Peyer's patch (tissue), 4 donors: ENCODE results near the gene GUCD1. TPM values are rescaled to one million over a fixed set of nuclear protein-coding genes. Genes with fewer than 3 reads are reported as not detected.
A peak's percentile ranks its signal among the peaks of the same experiment; 100 is the strongest.
"Not testable (repeated sequence)": the region's sequence is repeated elsewhere in the genome, so short reads cannot be mapped to it uniquely, and the experiment has no call there.

Experiments used
- DNase-seq, 3 donors: peaks; one replicate each; pipeline ENCODE4 v3.0.0-alpha.2; 2017 to 2019
- H3K27ac ChIP-seq, 4 donors: fragments of 200-600 bp; sonication (generic); one replicate each; pipeline ENCODE4 v1.5.1; 2016 to 2019
- H3K27me3 ChIP-seq, 2 donors: fragments of 200-600 bp; sonication (generic); one replicate each; pipeline ENCODE4 v1.5.1; 2019
- H3K36me3 ChIP-seq, 3 donors: fragments of 200-600 bp; sonication (generic); one replicate each; pipeline ENCODE4 v1.5.1; 2016 to 2019
- H3K4me1 ChIP-seq, 4 donors: fragments of 200-600 bp; sonication (generic); one replicate each; pipeline ENCODE4 v1.5.1; 2016 to 2019
- H3K4me3 ChIP-seq, 4 donors: fragments of 200-600 bp; sonication (generic); 1 replicate in 3 of 4; 2 replicates in 1 of 4; pipeline ENCODE4 v1.5.1; 2016 to 2019; ENCODE audit warnings: mild to moderate bottlenecking in 1 of 4
- H3K9me3 ChIP-seq, 4 donors: fragments of 200-600 bp; sonication (generic); one replicate each; pipeline ENCODE4 v1.5.1; 2016 to 2019; ENCODE audit warnings: mild to moderate bottlenecking in 1 of 4
- CTCF ChIP-seq, 6 experiments: fragments of 450-650 bp in 4 of 6; fragments of 200-600 bp in 2 of 6; sonication (generic) in 1 of 6; IDR thresholded peaks; one replicate each; pipeline ENCODE4 v1.5.1; 2017 to 2019; ENCODE audit warnings: antibody characterized with exemption in 6 of 6, mild to moderate bottlenecking in 3 of 6, moderate library complexity in 1 of 6
- POLR2A ChIP-seq, 2 donors: fragments of 450-650 bp; IDR thresholded peaks; one replicate each; pipeline ENCODE4 v1.5.1; 2017; ENCODE audit warnings: antibody characterized with exemption in 2 of 2, mild to moderate bottlenecking in 2 of 2, moderate library complexity in 2 of 2
- total RNA-seq, 4 donors: library from RNA; depleted of rRNA; stranded (reverse); fragments of >200 nt; gene quantifications; one replicate each; pipeline ENCODE4 v1.1.0, GENCODE V29; 2016

Gene GUCD1
- total RNA-seq, 4 donors from 2014 or later = 167 to 585 (median 458) TPM

- no peaks in the 10 kb centered on the region for H3K27me3 ChIP-seq
- peaks cover 0 to 20% (median 4%) of the 10 kb centered on the region in 4 donors for H3K4me1 ChIP-seq
- H3K27ac ChIP-seq = no peak overlapping the region
- H3K9me3 ChIP-seq = no peaks in the 10 kb centered on the region
- no peak for DNase-seq
- H3K36me3 ChIP-seq = no peaks in the 10 kb centered on the region
- TF ChIP-seq POLR2A (IDR thresholded peaks at IDR 0.05) (no peak), CTCF (IDR thresholded peaks at IDR 0.05) (no peak)
- no peak overlapping the region for H3K4me3 ChIP-seq
Measured at GRCh38 chr22:24599514-24599913, 44.6 kb upstream of the GUCD1 start.

- DNase-seq, H3K27me3 ChIP-seq: not testable (repeated sequence)
- H3K4me1 ChIP-seq = peaks cover 0 to 27% (median 4%) of the 10 kb centered on the region in 4 donors
Measured at GRCh38 chr22:24597076-24597475, 42.1 kb upstream of the GUCD1 start.

GRCh38 chr22:24595863-24596262 lies 40.9 kb upstream of the GUCD1 start:
- TF ChIP-seq CTCF (IDR thresholded peaks at IDR 0.05) (no peak), POLR2A (IDR thresholded peaks at IDR 0.05) (no peak)
- DNase-seq = no peak
- peaks cover 0 to 22% (median 0%) of the 10 kb centered on the region in 4 donors for H3K4me1 ChIP-seq

More at GRCh38 chr22:24597076-24597475, 42.1 kb upstream of the GUCD1 start:
- not testable (repeated sequence) for H3K27ac ChIP-seq, H3K9me3 ChIP-seq, H3K4me3 ChIP-seq, H3K36me3 ChIP-seq

GRCh38 chr22:24595228-24595627 lies 40.3 kb upstream of the GUCD1 start:
- H3K4me1 ChIP-seq = peaks cover 0 to 22% (median 0%) of the 10 kb centered on the region in 4 donors
- H3K36me3 ChIP-seq = no peaks in the 10 kb centered on the region
- no peak for TF ChIP-seq CTCF (IDR thresholded peaks at IDR 0.05)
- no peak for TF ChIP-seq POLR2A (IDR thresholded peaks at IDR 0.05)
- no peak overlapping the region for H3K4me3 ChIP-seq
- no peaks in the 10 kb centered on the region for H3K9me3 ChIP-seq
- no peaks in the 10 kb centered on the region for H3K27me3 ChIP-seq
- H3K27ac ChIP-seq = no peak overlapping the region
- DNase-seq = no peak

More at GRCh38 chr22:24595863-24596262, 40.9 kb upstream of the GUCD1 start:
- no peaks in the 10 kb centered on the region for H3K27me3 ChIP-seq
- no peaks in the 10 kb centered on the region for H3K36me3 ChIP-seq
- H3K27ac ChIP-seq = no peak overlapping the region
- no peaks in the 10 kb centered on the region for H3K9me3 ChIP-seq
- H3K4me3 ChIP-seq = no peak overlapping the region

- H3K4me3 ChIP-seq = no peak overlapping the region
- TF ChIP-seq POLR2A (IDR thresholded peaks at IDR 0.05) (no peak), CTCF (IDR thresholded peaks at IDR 0.05) (no peak)
- peaks cover 0 to under 1% (median 0%) of the 10 kb centered on the region in 3 donors for H3K36me3 ChIP-seq
- H3K9me3 ChIP-seq = no peaks in the 10 kb centered on the region
- DNase-seq = no peak
- H3K4me1 ChIP-seq = peaks cover 0 to 22% (median 0%) of the 10 kb centered on the region in 4 donors
- peak overlapping the region in 1 of 4 donors; percentile 95 for H3K27ac ChIP-seq
- H3K27me3 ChIP-seq = no peaks in the 10 kb centered on the region
Measured at GRCh38 chr22:24594569-24595120, 39.7 kb upstream of the GUCD1 start.

GRCh38 chr22:24593836-24594568 lies 39.1 kb upstream of the GUCD1 start:
- H3K27me3 ChIP-seq = no peaks in the 10 kb centered on the region
- H3K27ac ChIP-seq = peak overlapping the region in 3 of 4 donors; percentile 61 to 95 (median 88)
- H3K4me1 ChIP-seq = peaks cover 0 to 22% (median 0%) of the 10 kb centered on the region in 4 donors
- H3K4me3 ChIP-seq = no peak overlapping the region
- no peaks in the 10 kb centered on the region for H3K9me3 ChIP-seq
- DNase-seq = peak in 2 of 3 donors; percentile 68 to 73
- TF ChIP-seq POLR2A (IDR thresholded peaks at IDR 0.05) = peak in 1 of 2 donors; percentile 38
- TF ChIP-seq CTCF (IDR thresholded peaks at IDR 0.05) = no peak
- H3K36me3 ChIP-seq = peaks cover 0 to 5% (median 0%) of the 10 kb centered on the region in 3 donors

GRCh38 chr22:24593559-24593835 lies 38.6 kb upstream of the GUCD1 start:
- H3K9me3 ChIP-seq, H3K36me3 ChIP-seq, DNase-seq, H3K27me3 ChIP-seq: not testable (repeated sequence)
- H3K27ac ChIP-seq = peak overlapping the region; percentile 52 to 95 (median 74)
- H3K4me3 ChIP-seq = peak overlapping the region in 2 of 4 donors; percentile 92 to 97
- H3K4me1 ChIP-seq = peaks cover 0 to 22% (median 0%) of the 10 kb centered on the region in 4 donors
